Progenitor cell of endocrine pancreas (in vitro differentiated cells): ENCODE measurements around the gene TBC1D1. TPM values are rescaled to one million over a fixed set of nuclear protein-coding genes. Genes with fewer than 3 reads are reported as not detected.
A peak's percentile ranks its signal among the peaks of the same experiment; 100 is the strongest.

Experiments used
- DNase-seq: peaks from one replicate; pipeline ENCODE4 v3.0.0; 2021; ENCODE audit warnings: low spot score; ENCODE audit not compliant: unreplicated experiment
- H3K27ac Mint-ChIP-seq: 2 replicates; pipeline ENCODE4 v1.8.0; 2021; ENCODE audit warnings: mild to moderate bottlenecking, moderate library complexity, mixed read lengths
- H3K27me3 Mint-ChIP-seq: 2 replicates; pipeline ENCODE4 v1.8.0; 2021; ENCODE audit warnings: mixed read lengths
- H3K36me3 Mint-ChIP-seq: 2 replicates; pipeline ENCODE4 v1.8.0; 2022; ENCODE audit warnings: mixed read lengths; ENCODE audit not compliant: insufficient read depth
- H3K4me1 Mint-ChIP-seq: 2 replicates; pipeline ENCODE4 v1.8.0; 2021; ENCODE audit warnings: low read depth, mixed read lengths
- H3K4me3 Mint-ChIP-seq: 2 replicates; pipeline ENCODE4 v1.8.0; 2021; ENCODE audit warnings: low read depth, mild to moderate bottlenecking, moderate library complexity, mixed read lengths
- H3K9me3 Mint-ChIP-seq: 2 replicates; pipeline ENCODE4 v1.8.0; 2021; ENCODE audit warnings: low read depth, mixed read lengths
- CTCF ChIP-seq: fragments of 200-600 bp; sonication (generic); IDR thresholded peaks from one replicate; pipeline ENCODE4 v1.5.0; 2021; ENCODE audit warnings: antibody characterized with exemption, mild to moderate bottlenecking; ENCODE audit not compliant: unreplicated experiment
- total RNA-seq: library from RNA; stranded (reverse); gene quantifications from 2 replicates; pipeline ENCODE4 v1.2.1, GENCODE V29; 2021

The TBC1D1 gene
- total RNA-seq, 1 donor from 2014 or later, result 138 TPM

- no peaks in the 10 kb centered on the region for H3K36me3 Mint-ChIP-seq
- H3K4me1 Mint-ChIP-seq, result peaks cover 30% of the 10 kb centered on the region
These were observed 264.1 kb downstream of the TBC1D1 start for GRCh38 chr4:38154681-38155588.

DNA sequence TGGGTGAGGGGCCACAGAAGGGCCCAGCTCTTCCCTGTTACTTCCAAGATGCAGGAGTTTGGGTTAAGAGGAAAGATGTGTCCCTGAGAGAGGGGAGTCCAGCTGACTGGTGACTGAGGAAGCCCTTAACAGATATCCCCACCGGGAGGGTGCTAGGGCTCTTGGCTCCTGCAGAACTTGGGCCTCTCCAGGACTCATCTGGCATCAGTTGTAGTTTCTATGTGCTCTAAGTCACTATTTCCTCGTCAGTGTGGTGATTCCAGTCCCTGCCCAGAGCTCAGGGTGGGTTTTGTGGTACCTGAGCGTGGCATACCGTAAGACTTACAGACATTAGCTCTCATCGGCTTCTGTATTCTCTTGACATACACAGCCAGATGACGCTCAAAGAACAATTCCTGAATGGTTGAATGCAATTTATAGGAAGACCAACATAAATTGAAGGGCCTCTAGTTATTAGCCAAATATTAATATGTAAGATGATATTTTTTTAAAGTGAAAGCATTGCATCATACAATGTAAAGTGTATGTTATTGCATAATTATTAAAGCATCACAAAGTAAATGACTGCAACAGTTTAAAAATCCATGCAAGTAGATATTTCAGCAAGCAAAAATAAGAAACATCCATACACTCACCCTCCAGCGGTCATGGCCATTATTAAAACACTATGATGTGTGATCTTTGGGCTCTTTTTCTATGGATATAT, 264.9 kb downstream of the TBC1D1 start:
- Mint-ChIP-seq H3K36me3 (no peaks in the 10 kb centered on the region), H3K9me3 (peaks cover 3% of the 10 kb centered on the region), H3K27me3 (peaks cover 4% of the 10 kb centered on the region), H3K4me1 (peaks cover 35% of the 10 kb centered on the region), H3K4me3 (no peak overlapping the region), H3K27ac (no peak overlapping the region)
- DNase-seq, result no peak
- TF ChIP-seq CTCF, result no peak

More at GRCh38 chr4:38154681-38155588, 264.1 kb downstream of the TBC1D1 start:
- peaks cover 4% of the 10 kb centered on the region for H3K27me3 Mint-ChIP-seq
- peak overlapping the region; percentile 37 for H3K27ac Mint-ChIP-seq
- no peak for TF ChIP-seq CTCF
- H3K4me3 Mint-ChIP-seq, result no peak overlapping the region
- no peak for DNase-seq
- H3K9me3 Mint-ChIP-seq, result peaks cover 3% of the 10 kb centered on the region

- peaks cover 3% of the 10 kb centered on the region for H3K9me3 Mint-ChIP-seq
- no peaks in the 10 kb centered on the region for H3K36me3 Mint-ChIP-seq
- DNase-seq, result no peak
- H3K27ac Mint-ChIP-seq, result no peak overlapping the region
- peaks cover 48% of the 10 kb centered on the region for H3K4me1 Mint-ChIP-seq
- TF ChIP-seq CTCF, result no peak
- peaks cover 4% of the 10 kb centered on the region for H3K27me3 Mint-ChIP-seq
- no peak overlapping the region for H3K4me3 Mint-ChIP-seq
These were observed 266.7 kb downstream of the TBC1D1 start for GRCh38 chr4:38157592-38157991.

DNA sequence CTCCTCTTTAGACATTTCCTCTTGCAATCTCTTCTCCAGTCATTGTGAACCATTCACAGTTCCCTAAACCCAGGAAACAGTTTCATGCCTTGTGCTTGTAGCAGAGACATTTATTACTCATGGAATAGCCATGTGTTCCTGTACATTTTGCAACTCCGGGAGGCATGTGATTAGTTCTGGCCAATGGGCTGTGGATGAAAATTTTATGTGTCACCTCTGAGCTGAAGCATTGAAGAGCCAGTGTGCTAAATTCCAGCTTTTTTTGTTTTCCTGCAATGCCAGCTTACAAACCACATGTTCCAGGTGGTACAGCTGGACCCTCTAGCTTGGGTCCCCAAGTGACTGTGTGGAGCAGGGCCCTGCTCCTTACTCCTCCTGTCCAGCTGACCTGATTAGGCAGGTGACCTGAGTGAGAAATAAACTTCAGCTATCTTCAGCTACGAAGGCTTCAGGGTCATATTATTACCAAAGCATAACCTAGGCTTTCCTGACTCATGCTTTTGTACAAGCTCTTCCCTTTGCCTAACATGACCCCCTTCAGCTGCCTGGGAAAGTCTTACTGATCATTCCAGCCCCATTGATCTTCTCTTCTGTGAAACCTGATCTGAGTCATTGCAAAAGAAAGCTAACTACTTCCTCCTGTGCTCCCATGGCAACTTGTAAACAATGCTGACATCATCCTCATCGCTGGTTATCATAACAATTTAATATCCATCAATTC, 269.8 kb downstream of the TBC1D1 start:
- no peak for TF ChIP-seq CTCF
- Mint-ChIP-seq H3K9me3 (peaks cover 10% of the 10 kb centered on the region), H3K36me3 (peaks cover 2% of the 10 kb centered on the region), H3K27ac (peak overlapping the region; percentile 89), H3K4me1 (peaks cover 36% of the 10 kb centered on the region), H3K27me3 (peaks cover 4% of the 10 kb centered on the region), H3K4me3 (no peak overlapping the region)
- no peak for DNase-seq
